NCI-H1436 treated with DMSO at 0.1 percent for 48 hours (cell line): ENCODE measurements around the gene CDC6.

Experiments used
- DNase-seq: peaks from one replicate; lab custom pipeline; 2025; lab: John Stamatoyannopoulos, UW

The CDC6 gene

GRCh38 chr17:40323391-40324381 is 36.0 kb downstream of the CDC6 start:
- no peak for DNase-seq

GRCh38 chr17:40325156-40326013 is 37.7 kb downstream of the CDC6 start:
- no peak for DNase-seq

- no peak for DNase-seq
These were observed 38.5 kb downstream of the CDC6 start for GRCh38 chr17:40326014-40326831.

GRCh38 chr17:40326832-40327199 is 39.1 kb downstream of the CDC6 start:
- no peak for DNase-seq

- no peak for DNase-seq
These were observed 39.6 kb downstream of the CDC6 start for GRCh38 chr17:40327244-40327729.

GRCh38 chr17:40327735-40328385 is 40.2 kb downstream of the CDC6 start:
- no peak for DNase-seq

- no peak for DNase-seq
These were observed 40.7 kb downstream of the CDC6 start for GRCh38 chr17:40328386-40328766.

GRCh38 chr17:40329839-40330794 is 42.4 kb downstream of the CDC6 start:
- DNase-seq = no peak

GRCh38 chr17:40330850-40331470 is 43.3 kb downstream of the CDC6 start:
- DNase-seq = no peak

- DNase-seq = no peak
These were observed 44.3 kb downstream of the CDC6 start for GRCh38 chr17:40331743-40332641.

- DNase-seq = no peak
These were observed 46.2 kb downstream of the CDC6 start for GRCh38 chr17:40333781-40334448.

GRCh38 chr17:40335620-40336019 is 47.9 kb downstream of the CDC6 start:
- no peak for DNase-seq

- DNase-seq = no peak
These were observed 49.7 kb downstream of the CDC6 start for GRCh38 chr17:40337351-40337750.

GRCh38 chr17:40338058-40338457 is 50.4 kb downstream of the CDC6 start:
- no peak for DNase-seq

- no peak for DNase-seq
These were observed 51.4 kb downstream of the CDC6 start for GRCh38 chr17:40338941-40339649.

GRCh38 chr17:40340327-40340726 is 52.6 kb downstream of the CDC6 start:
- DNase-seq = no peak
